Testis (tissue), 3 donors: ENCODE data around the gene FAM20C. TPM values are rescaled to one million over a fixed set of nuclear protein-coding genes. Genes with fewer than 3 reads are reported as not detected.
"Not testable (repeated sequence)": the region's sequence is repeated elsewhere in the genome, so short reads cannot be mapped to it uniquely, and the experiment has no call there.

Experiments used
- DNase-seq: peaks from one replicate; pipeline ENCODE4 v3.0.0-alpha.2; 2019
- H3K27ac ChIP-seq, 2 donors: fragments of 200-600 bp; sonication (generic); one replicate each; pipeline ENCODE4 v1.5.1; 2019
- H3K27me3 ChIP-seq: fragments of 200-600 bp; sonication (generic); one replicate; pipeline ENCODE4 v1.5.1; 2019
- H3K36me3 ChIP-seq: fragments of 200-600 bp; sonication (generic); one replicate; pipeline ENCODE4 v1.5.1; 2017; ENCODE audit warnings: low read depth; ENCODE audit errors: missing control alignments
- H3K4me1 ChIP-seq: fragments of 200-600 bp; sonication (generic); one replicate; pipeline ENCODE4 v1.5.1; 2019
- H3K4me3 ChIP-seq, 2 donors: fragments of 200-600 bp; sonication (generic); one replicate each; pipeline ENCODE4 v1.5.1; 2017 to 2019
- H3K9me3 ChIP-seq: fragments of 200-600 bp; sonication (generic); one replicate; pipeline ENCODE4 v1.5.1; 2017
- CTCF ChIP-seq, 3 experiments: fragments of 450-650 bp in 2 of 3; fragments of 200-600 bp in 1 of 3; sonication (generic) in 1 of 3; IDR thresholded peaks; one replicate each; pipeline ENCODE4 v1.5.1; 2016 to 2019; ENCODE audit warnings: antibody characterized with exemption in 3 of 3, mild to moderate bottlenecking in 2 of 3, moderate library complexity in 1 of 3
- POLR2A ChIP-seq: fragments of 450-650 bp; IDR thresholded peaks from one replicate; pipeline ENCODE4 v1.6.1; 2017; ENCODE audit warnings: antibody characterized with exemption, mild to moderate bottlenecking, moderate library complexity
- WGBS, 2 donors: methylation state at CpG; one replicate each; pipeline ENCODE4 v1.1.5; 2018; 5-methylcytosine and 5-hydroxymethylcytosine counted together
- intact Hi-C: fragments of 100-400 bp; cut with DNase I; formaldehyde crosslinking; loops from one replicate; pipeline ENCODE4 v1.15.1; 2023; ENCODE audit warnings: low total_unique reads
- polyA plus RNA-seq: library from polyadenylated mRNA; stranded (reverse); fragments of 350-450 nt; fragmentation: Illumina TruSeq; extraction: RNeasy Lipid Tissue Mini Kit (QIAGEN cat#74804); gene quantifications from one replicate; pipeline ENCODE4 v1.2.3, GENCODE V29; 2014; ENCODE audit warnings: low read depth, low replicate concordance; ENCODE audit not compliant: insufficient read depth
- total RNA-seq, 2 donors: library from RNA; depleted of rRNA; stranded (reverse); fragments of >200 nt; gene quantifications; one replicate each; pipeline ENCODE4 v1.2.3, GENCODE V29; 2016

The FAM20C gene
- total and polyA plus RNA-seq, 3 donors from 2014 or later = 14.0 to 36.7 (median 34.0) TPM

- no peaks in the 10 kb centered on the region for H3K27me3 ChIP-seq
- WGBS, 2 donors = 71 to 76% methylated on average over 15 to 27 of the region's 27 CpGs
- TF ChIP-seq CTCF (IDR thresholded peaks at IDR 0.05) = no peak
- TF ChIP-seq POLR2A = no peak
Observed at GRCh38 chr7:295155-296154, 103.1 kb downstream of the FAM20C start.

GRCh38 chr7:296373-296945, 104.1 kb downstream of the FAM20C start:
- Histone ChIP-seq H3K4me1 (peaks cover 5% of the 10 kb centered on the region), H3K9me3 (no peaks in the 10 kb centered on the region), H3K27me3 (no peaks in the 10 kb centered on the region), H3K4me3 (no peak overlapping the region), H3K27ac (no peak overlapping the region), H3K36me3 (no peaks in the 10 kb centered on the region)
- WGBS, 2 donors = 91 to 92% methylated on average over 15 of the region's 20 CpGs
- DNase-seq = no peak
- intact Hi-C loops = no loop called here
- TF ChIP-seq POLR2A (no peak), CTCF (IDR thresholded peaks at IDR 0.05) (no peak)

More at GRCh38 chr7:295155-296154, 103.1 kb downstream of the FAM20C start:
- peak; percentile 42 for DNase-seq
- intact Hi-C loops = no loop called here
- Histone ChIP-seq H3K27ac (peak overlapping the region in 1 of 2 donors; percentile 36), H3K9me3 (no peaks in the 10 kb centered on the region), H3K4me1 (peaks cover 8% of the 10 kb centered on the region), H3K4me3 (no peak overlapping the region), H3K36me3 (no peaks in the 10 kb centered on the region)

- H3K9me3 ChIP-seq, H3K27ac ChIP-seq, H3K27me3 ChIP-seq, H3K36me3 ChIP-seq, H3K4me3 ChIP-seq, intact Hi-C loops, H3K4me1 ChIP-seq, DNase-seq: not testable (repeated sequence)
- WGBS, 2 donors = 77 to 84% methylated on average over 19 to 21 of the region's 24 CpGs
Observed at GRCh38 chr7:297141-297540, 104.8 kb downstream of the FAM20C start.

GRCh38 chr7:297611-298374, 105.4 kb downstream of the FAM20C start:
- peaks cover 5% of the 10 kb centered on the region for H3K4me1 ChIP-seq
- no peaks in the 10 kb centered on the region for H3K36me3 ChIP-seq
- intact Hi-C loops = no loop called here
- no peaks in the 10 kb centered on the region for H3K9me3 ChIP-seq
- TF ChIP-seq POLR2A (no peak), CTCF (IDR thresholded peaks at IDR 0.05) (no peak)
- WGBS, 2 donors = 84 to 91% methylated on average over 19 to 24 of the region's 24 CpGs
- H3K27ac ChIP-seq = no peak overlapping the region
- no peak for DNase-seq
- H3K4me3 ChIP-seq = no peak overlapping the region
- no peaks in the 10 kb centered on the region for H3K27me3 ChIP-seq

GRCh38 chr7:298375-298702, 106.0 kb downstream of the FAM20C start:
- H3K4me3 ChIP-seq = no peak overlapping the region
- no peak for DNase-seq
- H3K36me3 ChIP-seq = no peaks in the 10 kb centered on the region
- H3K9me3 ChIP-seq = no peaks in the 10 kb centered on the region
- H3K4me1 ChIP-seq = peaks cover 5% of the 10 kb centered on the region
- no peak overlapping the region for H3K27ac ChIP-seq
- no peak for TF ChIP-seq CTCF (IDR thresholded peaks at IDR 0.05)
- TF ChIP-seq POLR2A = no peak
- intact Hi-C loops = no loop called here
- H3K27me3 ChIP-seq = no peaks in the 10 kb centered on the region
- 85% methylated on average over 11 to 15 of the region's 15 CpGs for WGBS, 2 donors
